MM.1S (cell line): ENCODE results near the gene LYPD5.

Source experiments
- DNase-seq: peaks from one replicate; pipeline ENCODE4 v3.0.0-alpha.2; 2015
- H2AFZ ChIP-seq: fragments of 300-600 bp; sonication (generic); 2 replicates; pipeline ENCODE4 v1.6.0; 2016; ENCODE audit warnings: antibody characterized with exemption, low read length
- H3F3A ChIP-seq: fragments of 300-600 bp; sonication (generic); 2 replicates; pipeline ENCODE4 v1.6.1; 2016; ENCODE audit warnings: mild to moderate bottlenecking, antibody characterized with exemption, low read length, moderate library complexity, mixed read lengths; ENCODE audit not compliant: insufficient read depth
- H3K27ac ChIP-seq: fragments of 300-600 bp; sonication (generic); 2 replicates; pipeline ENCODE4 v1.5.1; 2016; ENCODE audit warnings: mild to moderate bottlenecking, low read length
- H3K27me3 ChIP-seq: fragments of 300-600 bp; sonication (generic); replicated peaks from 2 replicates; pipeline ENCODE4 v1.6.0; 2016; ENCODE audit warnings: low read length; ENCODE audit not compliant: insufficient read depth
- H3K36me3 ChIP-seq: fragments of 300-600 bp; sonication (generic); replicated peaks from 2 replicates; pipeline ENCODE4 v1.6.1; 2016; ENCODE audit warnings: mild to moderate bottlenecking, low read length, mixed read lengths; ENCODE audit not compliant: insufficient read depth
- H3K4me1 ChIP-seq: fragments of 300-600 bp; sonication (generic); 2 replicates; pipeline ENCODE4 v1.6.1; 2016; ENCODE audit warnings: low read length, mixed read lengths
- H3K4me2 ChIP-seq: fragments of 300-600 bp; sonication (generic); 2 replicates; pipeline ENCODE4 v1.6.0; 2016; ENCODE audit warnings: low read depth, low read length
- H3K4me3 ChIP-seq: fragments of 300-600 bp; sonication (generic); 2 replicates; pipeline ENCODE4 v1.5.1; 2016; ENCODE audit warnings: low read length, mixed read lengths
- H3K79me2 ChIP-seq: fragments of 300-600 bp; sonication (generic); 2 replicates; pipeline ENCODE4 v1.6.1; 2016; ENCODE audit warnings: mixed run types, low read length, mixed read lengths
- H3K9ac ChIP-seq: fragments of 300-600 bp; sonication (generic); 2 replicates; pipeline ENCODE4 v1.6.1; 2016; ENCODE audit warnings: low read length, mixed read lengths
- H3K9me2 ChIP-seq: fragments of 300-600 bp; sonication (generic); replicated peaks from 2 replicates; pipeline ENCODE4 v1.6.1; 2016; ENCODE audit warnings: mild to moderate bottlenecking, low read length, mixed read lengths; ENCODE audit not compliant: insufficient read depth
- H3K9me3 ChIP-seq: fragments of 300-600 bp; sonication (generic); replicated peaks from 2 replicates; pipeline ENCODE4 v1.6.1; 2016; ENCODE audit warnings: mild to moderate bottlenecking, low read length, mixed read lengths; ENCODE audit not compliant: insufficient read depth
- H4K20me1 ChIP-seq: fragments of 300-600 bp; sonication (generic); 2 replicates; pipeline ENCODE4 v1.6.1; 2016; ENCODE audit warnings: mild to moderate bottlenecking, low read length, moderate library complexity, mixed read lengths; ENCODE audit not compliant: insufficient read depth
- CTCF ChIP-seq: fragments of 300-600 bp; sonication (generic); IDR thresholded peaks from 2 replicates; pipeline ENCODE4 v1.5.1; 2016; ENCODE audit warnings: antibody characterized with exemption, low read length, mixed read lengths
- EZH2 ChIP-seq: fragments of 300-600 bp; sonication (generic); optimal IDR thresholded peaks from 2 replicates; pipeline ENCODE3; 2017; ENCODE audit warnings: low read depth, mild to moderate bottlenecking, antibody characterized with exemption, low read length, mixed read lengths
- EZH2phosphoT487 ChIP-seq: fragments of 300-600 bp; sonication (generic); IDR thresholded peaks from 2 replicates; pipeline ENCODE4 v1.6.1; 2018; ENCODE audit warnings: antibody characterized with exemption, low read length

LYPD5 gene

GRCh38 chr19:43789029-43789428 lies 13.2 kb downstream of the LYPD5 start:
- Histone ChIP-seq H3K4me3 (no peak overlapping the region), H3K9me3 (no peaks in the 10 kb centered on the region), H3K27me3 (no peaks in the 10 kb centered on the region; the same call in 1 of the 2 replicates), H2AFZ (no peak overlapping the region), H3K9ac (no peak overlapping the region), H3K79me2 (no peaks in the 10 kb centered on the region), H4K20me1 (no peaks in the 10 kb centered on the region), H3K4me1 (peaks cover 11% of the 10 kb centered on the region), H3F3A (0 out of 2 replicates have a peak, but pooled peaks cover 5% of the 10 kb centered on the region), H3K4me2 (no peak overlapping the region), H3K9me2 (no peaks in the 10 kb centered on the region), H3K27ac (no peak overlapping the region), H3K36me3 (no peaks in the 10 kb centered on the region)
- DNase-seq = peak; percentile 25
- TF ChIP-seq EZH2phosphoT487 (no peak), EZH2 (no peak)

- no peak overlapping the region for H3K27ac ChIP-seq
- no peaks in the 10 kb centered on the region for H3K9me2 ChIP-seq
- H3K9ac ChIP-seq = no peak overlapping the region
- no peak overlapping the region for H2AFZ ChIP-seq
- H3K4me1 ChIP-seq = peaks cover 16% of the 10 kb centered on the region
- no peaks in the 10 kb centered on the region for H3K9me3 ChIP-seq
- TF ChIP-seq CTCF (no peak), EZH2phosphoT487 (no peak), EZH2 (no peak)
- H3K79me2 ChIP-seq = no peaks in the 10 kb centered on the region
- no peaks in the 10 kb centered on the region for H4K20me1 ChIP-seq
- no peaks in the 10 kb centered on the region for H3K36me3 ChIP-seq
- no peak for DNase-seq
- H3K27me3 ChIP-seq = no peaks in the 10 kb centered on the region; the same call in 1 of the 2 replicates
- H3K4me2 ChIP-seq = no peak overlapping the region
- H3K4me3 ChIP-seq = no peak overlapping the region
- H3F3A ChIP-seq = 0 out of 2 replicates have a peak, but pooled peaks cover 7% of the 10 kb centered on the region
Observed at GRCh38 chr19:43786665-43787064, 15.6 kb downstream of the LYPD5 start.

GRCh38 chr19:43784981-43785808 lies 17.1 kb downstream of the LYPD5 start:
- H2AFZ ChIP-seq = peak overlapping the region; percentile 82
- H3K9ac ChIP-seq = peak overlapping the region; percentile 48
- DNase-seq = peak; percentile 79
- peaks cover 16% of the 10 kb centered on the region for H3K4me1 ChIP-seq
- no peaks in the 10 kb centered on the region for H3K79me2 ChIP-seq
- 0 out of 2 replicates have a peak, but pooled peaks cover 7% of the 10 kb centered on the region for H3F3A ChIP-seq
- H3K4me3 ChIP-seq = peak overlapping the region; percentile 17; the same call in 1 of the 2 replicates
- H3K27ac ChIP-seq = peak overlapping the region; percentile 60; the same call in 1 of the 2 replicates
- TF ChIP-seq CTCF (peak; percentile 98), EZH2 (no peak)
- peak overlapping the region; percentile 62 for H3K4me2 ChIP-seq
- no peaks in the 10 kb centered on the region; the same call in 1 of the 2 replicates for H3K27me3 ChIP-seq
- no peaks in the 10 kb centered on the region for H4K20me1 ChIP-seq
- H3K9me2 ChIP-seq = no peaks in the 10 kb centered on the region
- H3K36me3 ChIP-seq = no peaks in the 10 kb centered on the region
- no peaks in the 10 kb centered on the region for H3K9me3 ChIP-seq
